HepG2 (cell line): Measurements from ENCODE around the gene GFER.

ENCODE experiments used
- MATR3 ChIP-seq: sonication (generic); formaldehyde crosslinking; IDR thresholded peaks from 2 replicates; pipeline ENCODE4 v1.4.0; 2020; ENCODE audit warnings: missing genetic modification reagents
- TEAD3 ChIP-seq: optimal IDR thresholded peaks from 2 replicates; pipeline ENCODE3; 2016; ENCODE audit warnings: borderline replicate concordance

GRCh38 chr16:1987198-1987597 lies 3.2 kb downstream of the GFER start:
- TF ChIP-seq TEAD3 (CRISPR knock-in tag) (no peak), MATR3 (no peak)
